ENCODE data around the gene VAV2.

DNA sequence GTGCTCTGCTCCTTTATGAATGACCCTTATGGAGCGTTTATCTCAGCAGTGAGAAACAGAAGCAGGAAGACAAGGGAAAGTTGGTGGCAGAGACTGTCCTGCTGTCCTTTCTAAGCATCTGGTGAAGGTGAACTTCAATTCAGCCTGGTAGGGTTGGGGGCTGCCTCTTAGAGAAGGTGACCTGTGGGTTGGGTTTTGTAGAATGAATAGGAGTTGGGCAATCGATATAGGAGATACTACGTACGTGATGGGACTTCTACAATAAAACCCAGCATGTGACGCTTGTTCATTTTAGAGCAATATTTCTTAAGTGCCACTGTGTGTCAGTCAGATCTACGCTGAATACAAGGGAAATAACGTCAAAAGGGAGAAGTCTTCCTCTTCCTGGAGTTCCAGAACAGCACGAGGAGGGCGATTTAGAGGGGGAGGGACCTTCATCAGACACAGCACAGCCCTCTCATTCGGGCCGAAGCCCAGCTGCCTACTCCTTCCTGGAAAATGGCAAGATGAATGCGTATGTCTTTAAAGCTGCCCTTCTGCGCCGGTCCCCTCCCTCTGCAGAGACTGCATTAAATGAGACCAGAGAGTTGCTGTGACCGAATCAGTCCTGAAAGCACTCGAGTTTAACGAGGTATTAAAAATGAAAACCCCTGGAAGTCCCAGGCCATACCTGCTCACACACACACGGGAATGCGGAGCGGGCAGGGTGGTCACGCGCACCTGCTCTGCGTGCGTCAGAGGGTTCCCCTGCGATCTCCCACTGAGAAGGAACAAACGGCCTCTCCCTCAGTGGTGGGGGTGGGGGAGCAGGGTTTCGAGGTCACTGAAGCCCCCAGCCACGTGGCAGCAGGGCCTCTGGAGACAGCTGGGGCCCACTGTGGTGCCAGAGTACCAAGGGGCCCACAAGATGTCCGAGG is 168.7 kb downstream of the VAV2 start:
- TF ChIP-seq, protein P1, sequence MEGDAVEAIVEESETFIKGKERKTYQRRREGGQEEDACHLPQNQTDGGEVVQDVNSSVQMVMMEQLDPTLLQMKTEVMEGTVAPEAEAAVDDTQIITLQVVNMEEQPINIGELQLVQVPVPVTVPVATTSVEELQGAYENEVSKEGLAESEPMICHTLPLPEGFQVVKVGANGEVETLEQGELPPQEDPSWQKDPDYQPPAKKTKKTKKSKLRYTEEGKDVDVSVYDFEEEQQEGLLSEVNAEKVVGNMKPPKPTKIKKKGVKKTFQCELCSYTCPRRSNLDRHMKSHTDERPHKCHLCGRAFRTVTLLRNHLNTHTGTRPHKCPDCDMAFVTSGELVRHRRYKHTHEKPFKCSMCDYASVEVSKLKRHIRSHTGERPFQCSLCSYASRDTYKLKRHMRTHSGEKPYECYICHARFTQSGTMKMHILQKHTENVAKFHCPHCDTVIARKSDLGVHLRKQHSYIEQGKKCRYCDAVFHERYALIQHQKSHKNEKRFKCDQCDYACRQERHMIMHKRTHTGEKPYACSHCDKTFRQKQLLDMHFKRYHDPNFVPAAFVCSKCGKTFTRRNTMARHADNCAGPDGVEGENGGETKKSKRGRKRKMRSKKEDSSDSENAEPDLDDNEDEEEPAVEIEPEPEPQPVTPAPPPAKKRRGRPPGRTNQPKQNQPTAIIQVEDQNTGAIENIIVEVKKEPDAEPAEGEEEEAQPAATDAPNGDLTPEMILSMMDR (IDR thresholded peaks at IDR 0.05), result no peak
- no peak for TF ChIP-seq POLR2AphosphoS5 (IDR thresholded peaks at IDR 0.05; ENCODE audit: low read depth, low read length)
